ENCODE results near the gene OR9Q1. TPM values are rescaled to one million over a fixed set of nuclear protein-coding genes. Genes with fewer than 3 reads are reported as not detected.

The OR9Q1 gene
- total RNA-seq, 4 donors from 2014 or later = not detected

GRCh38 chr11:58125469-58125868 lies 101.8 kb downstream of the OR9Q1 start, which contains the start of gene OR9I1:
Gene OR9I1, minus strand, starts transcription at chr11:58125530. Its CDS starts 6,086 bp downstream, at chr11:58119444.
- no peaks in the 10 kb centered on the region for H3K36me3 ChIP-seq
- no peak within 1 kb of the TSS for H3K27ac ChIP-seq (replicated peaks in 1 of 4)
- no peaks in the 10 kb centered on the region for H3K9me3 ChIP-seq
- no peak within 1 kb of the TSS for H3K4me3 ChIP-seq
- 64% methylated on average over 4 of the region's 4 CpGs for WGBS
- intact Hi-C loops (cut with DNase I) = no loop called here
- no peaks in the 10 kb centered on the region for H3K4me1 ChIP-seq
- H3K27me3 ChIP-seq = no peaks in the 10 kb centered on the region
- no peak for TF ChIP-seq POLR2A (IDR thresholded peaks at IDR 0.05; ENCODE audit: low read depth)
- TF ChIP-seq POLR2AphosphoS5 (IDR thresholded peaks at IDR 0.05) = no peak
- TF ChIP-seq CTCF (IDR thresholded peaks at IDR 0.05) = no peak
- TF ChIP-seq EP300 (IDR thresholded peaks at IDR 0.05) = no peak
- no peak for DNase-seq (ENCODE audit: extremely low spot score)

- Histone ChIP-seq H3K27ac (replicated peaks in 1 of 4) (no peak overlapping the region), H3K4me3 (no peak overlapping the region), H3K36me3 (no peaks in the 10 kb centered on the region), H3K4me1 (no peaks in the 10 kb centered on the region), H3K27me3 (no peaks in the 10 kb centered on the region), H3K9me3 (no peaks in the 10 kb centered on the region)
- TF ChIP-seq EP300 (IDR thresholded peaks at IDR 0.05) = no peak
- no peak for TF ChIP-seq CTCF (IDR thresholded peaks at IDR 0.05)
- TF ChIP-seq POLR2AphosphoS5 (IDR thresholded peaks at IDR 0.05) = no peak
- TF ChIP-seq POLR2A (IDR thresholded peaks at IDR 0.05; ENCODE audit: low read depth) = no peak
- no peak for DNase-seq (ENCODE audit: extremely low spot score)
- intact Hi-C loops (cut with DNase I) = no loop called here
Measured at GRCh38 chr11:58127350-58127749, 103.7 kb downstream of the OR9Q1 start.

DNA sequence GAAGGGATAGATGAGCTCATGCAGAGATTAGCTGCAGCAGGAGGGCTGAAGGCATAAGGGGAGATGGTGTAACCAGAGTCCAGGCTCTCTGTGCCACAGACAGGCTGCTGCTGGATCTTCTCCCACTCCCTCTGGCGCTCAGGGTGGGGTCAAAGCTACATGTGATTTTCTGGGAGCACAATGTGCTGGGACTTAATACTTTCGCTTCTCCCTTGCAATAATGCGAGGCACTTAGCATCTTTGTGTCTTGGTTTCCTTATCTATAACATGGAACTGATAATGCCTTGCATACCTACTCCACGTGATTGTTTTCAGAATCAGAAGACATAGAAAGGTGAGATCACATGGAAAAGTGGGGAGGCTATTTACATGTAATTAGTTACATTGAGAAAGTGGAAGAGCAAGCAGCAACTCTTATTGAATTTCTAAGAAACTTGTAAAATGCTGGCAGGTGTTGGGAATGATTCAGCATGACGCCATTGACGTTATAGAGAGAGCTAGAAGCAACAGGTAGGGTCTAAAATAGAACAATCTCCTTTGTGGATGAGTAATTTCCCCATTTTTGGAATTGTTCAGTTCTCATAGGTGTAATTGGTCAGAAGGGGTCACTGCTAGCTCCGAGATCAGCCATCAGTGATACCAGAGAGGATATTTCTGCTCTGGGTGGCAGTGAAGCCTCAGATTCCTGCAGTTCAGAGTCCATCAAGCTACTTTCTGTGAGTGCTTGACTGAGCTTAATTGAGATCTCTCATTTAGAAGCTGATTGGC lies 109.8 kb downstream of the OR9Q1 start:
- TF ChIP-seq POLR2AphosphoS5 (IDR thresholded peaks at IDR 0.05) (no peak), EP300 (IDR thresholded peaks at IDR 0.05) (no peak), POLR2A (IDR thresholded peaks at IDR 0.05; ENCODE audit: low read depth) (no peak), CTCF (IDR thresholded peaks at IDR 0.05) (no peak)
- Histone ChIP-seq H3K36me3 (no peaks in the 10 kb centered on the region), H3K27ac (replicated peaks in 1 of 4) (no peak overlapping the region), H3K4me1 (no peaks in the 10 kb centered on the region), H3K27me3 (no peaks in the 10 kb centered on the region), H3K9me3 (no peaks in the 10 kb centered on the region), H3K4me3 (no peak overlapping the region)
- DNase-seq (ENCODE audit: extremely low spot score) = no peak
- intact Hi-C loops (cut with DNase I) = no loop called here
- WGBS = 65% methylated on average over 7 of the region's 7 CpGs

GRCh38 chr11:58134151-58134550 lies 110.5 kb downstream of the OR9Q1 start:
- DNase-seq (ENCODE audit: extremely low spot score) = no peak
- Histone ChIP-seq H3K9me3 (no peaks in the 10 kb centered on the region), H3K4me1 (no peaks in the 10 kb centered on the region), H3K27me3 (no peaks in the 10 kb centered on the region), H3K27ac (replicated peaks in 1 of 4) (no peak overlapping the region), H3K4me3 (no peak overlapping the region), H3K36me3 (no peaks in the 10 kb centered on the region)
- WGBS = 100% methylated on average over 1 of the region's 1 CpG
- TF ChIP-seq POLR2AphosphoS5 (IDR thresholded peaks at IDR 0.05) (no peak), CTCF (IDR thresholded peaks at IDR 0.05) (no peak), POLR2A (IDR thresholded peaks at IDR 0.05; ENCODE audit: low read depth) (no peak), EP300 (IDR thresholded peaks at IDR 0.05) (no peak)
- intact Hi-C loops (cut with DNase I) = no loop called here

DNA sequence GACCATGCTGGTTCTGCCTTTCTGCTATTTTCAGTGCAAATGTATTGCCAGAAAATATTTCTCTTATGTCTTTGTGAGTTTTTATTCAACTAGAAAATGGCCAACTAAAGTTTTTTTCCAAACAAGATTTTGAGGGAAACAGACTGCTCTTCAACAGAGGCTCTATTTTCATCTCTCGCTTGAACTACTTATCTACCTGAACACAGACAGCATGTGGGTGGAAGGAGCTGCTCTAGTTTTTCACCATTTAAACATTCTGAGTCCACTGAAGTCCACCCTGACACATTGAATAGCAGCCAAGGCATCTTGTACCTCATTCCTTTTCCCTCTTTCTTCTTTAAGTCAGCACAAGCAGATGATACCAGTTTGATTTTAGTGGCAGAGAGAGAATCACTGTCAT lies 111.5 kb downstream of the OR9Q1 start:
- H3K27ac ChIP-seq (replicated peaks in 1 of 4) = no peak overlapping the region
- no peak overlapping the region for H3K4me3 ChIP-seq
- no peak for TF ChIP-seq EP300 (IDR thresholded peaks at IDR 0.05)
- no peak for TF ChIP-seq POLR2AphosphoS5 (IDR thresholded peaks at IDR 0.05)
- no peak for TF ChIP-seq POLR2A (IDR thresholded peaks at IDR 0.05; ENCODE audit: low read depth)
- TF ChIP-seq CTCF (IDR thresholded peaks at IDR 0.05) = no peak
- WGBS = 89% methylated on average over 1 of the region's 1 CpG
- H3K9me3 ChIP-seq = no peaks in the 10 kb centered on the region
- no peaks in the 10 kb centered on the region for H3K36me3 ChIP-seq
- no peaks in the 10 kb centered on the region for H3K4me1 ChIP-seq
- no peaks in the 10 kb centered on the region for H3K27me3 ChIP-seq
- intact Hi-C loops (cut with DNase I) = no loop called here
- no peak for DNase-seq (ENCODE audit: extremely low spot score)
